ENCODE data around the gene ABI3BP. TPM values are rescaled to one million over a fixed set of nuclear protein-coding genes. Genes with fewer than 3 reads are reported as not detected.

ABI3BP gene
- total RNA-seq, 4 donors from 2014 or later, result 7.9 to 32.6 (median 17.6) TPM

DNA sequence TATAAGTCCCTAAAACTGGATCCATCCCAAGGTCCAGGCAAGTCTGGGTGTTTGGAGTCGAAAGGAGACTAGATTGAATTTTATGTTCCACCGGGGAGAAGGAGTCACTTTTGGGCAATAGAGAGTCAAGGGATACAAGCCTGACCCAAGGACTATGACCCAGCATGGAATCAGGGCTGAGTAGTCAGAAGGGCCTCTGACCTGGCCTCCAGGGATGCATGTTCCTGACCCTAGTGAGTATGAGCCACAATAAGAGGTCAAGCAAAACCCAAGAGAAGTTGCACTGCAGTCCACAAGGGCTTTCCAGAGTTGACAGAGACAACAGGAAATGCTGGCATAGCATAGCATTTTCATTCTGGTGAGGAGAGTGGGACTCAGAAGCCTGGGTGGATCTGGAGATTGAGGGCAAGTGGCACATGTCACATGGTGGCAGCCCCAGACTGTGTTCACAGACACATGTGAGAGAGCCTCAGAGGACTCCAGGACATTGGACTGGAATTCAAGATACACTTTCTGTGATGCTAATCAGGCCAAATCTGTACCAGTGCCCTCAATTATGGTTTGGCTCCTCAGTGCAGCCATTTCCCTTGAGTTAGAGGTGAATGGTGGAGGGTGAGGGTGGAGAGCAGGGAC, 217.0 kb downstream of the ABI3BP start:
- H3K4me3 ChIP-seq, result no peak overlapping the region
- intact Hi-C loops (cut with DNase I; ENCODE audit: low total_unique reads), result no loop called here
- H3K36me3 ChIP-seq, result peaks cover 0 to 6% (median 0%) of the 10 kb centered on the region in 4 donors
- no peak for TF ChIP-seq EP300 (IDR thresholded peaks at IDR 0.05; ENCODE audit: low read depth)
- no peak for TF ChIP-seq POLR2A (IDR thresholded peaks at IDR 0.05)
- TF ChIP-seq, protein P1, sequence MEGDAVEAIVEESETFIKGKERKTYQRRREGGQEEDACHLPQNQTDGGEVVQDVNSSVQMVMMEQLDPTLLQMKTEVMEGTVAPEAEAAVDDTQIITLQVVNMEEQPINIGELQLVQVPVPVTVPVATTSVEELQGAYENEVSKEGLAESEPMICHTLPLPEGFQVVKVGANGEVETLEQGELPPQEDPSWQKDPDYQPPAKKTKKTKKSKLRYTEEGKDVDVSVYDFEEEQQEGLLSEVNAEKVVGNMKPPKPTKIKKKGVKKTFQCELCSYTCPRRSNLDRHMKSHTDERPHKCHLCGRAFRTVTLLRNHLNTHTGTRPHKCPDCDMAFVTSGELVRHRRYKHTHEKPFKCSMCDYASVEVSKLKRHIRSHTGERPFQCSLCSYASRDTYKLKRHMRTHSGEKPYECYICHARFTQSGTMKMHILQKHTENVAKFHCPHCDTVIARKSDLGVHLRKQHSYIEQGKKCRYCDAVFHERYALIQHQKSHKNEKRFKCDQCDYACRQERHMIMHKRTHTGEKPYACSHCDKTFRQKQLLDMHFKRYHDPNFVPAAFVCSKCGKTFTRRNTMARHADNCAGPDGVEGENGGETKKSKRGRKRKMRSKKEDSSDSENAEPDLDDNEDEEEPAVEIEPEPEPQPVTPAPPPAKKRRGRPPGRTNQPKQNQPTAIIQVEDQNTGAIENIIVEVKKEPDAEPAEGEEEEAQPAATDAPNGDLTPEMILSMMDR (IDR thresholded peaks at IDR 0.05), result no peak
- no peak for TF ChIP-seq POLR2AphosphoS5 (IDR thresholded peaks at IDR 0.05)
- no peaks in the 10 kb centered on the region for H3K27me3 ChIP-seq
- H3K4me1 ChIP-seq, result no peaks in the 10 kb centered on the region
- no peaks in the 10 kb centered on the region for H3K9me3 ChIP-seq
- DNase-seq, result no peak
- no peak overlapping the region for H3K27ac ChIP-seq
- WGBS, 2 donors (ENCODE audit: low coverage in 1 of 2), result 95 to 100% methylated on average over 1 to 2 of the region's 2 CpGs
- in situ Hi-C loops (cut with MboI; ENCODE audit: low pct_ligation_motif_present in 1 of 4, low pct_unique_long_range_greater_than_20kb in 1 of 4, low sequenced_read_pairs in 3 of 4), result no loop called here

DNA sequence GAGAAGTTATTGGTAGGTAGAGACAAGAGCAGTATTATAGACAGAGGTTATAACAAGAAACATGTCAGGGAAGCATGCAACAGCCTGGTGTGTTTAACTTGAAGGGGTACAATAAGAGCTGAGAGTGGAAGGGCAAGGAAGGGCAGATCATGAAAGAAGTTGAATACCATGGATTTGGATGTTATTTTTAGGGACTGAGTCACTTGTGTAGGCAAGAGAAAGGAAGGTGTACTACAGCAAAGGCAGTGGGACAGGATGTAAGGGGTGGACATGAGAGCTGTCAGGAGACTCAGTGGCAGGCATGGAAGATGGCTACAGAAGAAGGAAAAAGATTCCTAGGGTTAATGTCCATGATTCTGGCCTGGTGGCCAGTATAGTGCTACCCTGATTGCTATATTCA, 217.6 kb downstream of the ABI3BP start:
- TF ChIP-seq POLR2AphosphoS5 (IDR thresholded peaks at IDR 0.05) (no peak), POLR2A (IDR thresholded peaks at IDR 0.05) (no peak), EP300 (IDR thresholded peaks at IDR 0.05; ENCODE audit: low read depth) (no peak)
- TF ChIP-seq, protein P1 (IDR thresholded peaks at IDR 0.05), result no peak
- no peak overlapping the region for H3K27ac ChIP-seq
- H3K36me3 ChIP-seq, result peaks cover 0 to 6% (median 0%) of the 10 kb centered on the region in 4 donors
- no peak overlapping the region for H3K4me3 ChIP-seq
- intact Hi-C loops (cut with DNase I; ENCODE audit: low total_unique reads), result no loop called here
- H3K9me3 ChIP-seq, result no peaks in the 10 kb centered on the region
- no peak for DNase-seq
- H3K4me1 ChIP-seq, result no peaks in the 10 kb centered on the region
- no peaks in the 10 kb centered on the region for H3K27me3 ChIP-seq
- in situ Hi-C loops (cut with MboI; ENCODE audit: low pct_ligation_motif_present in 1 of 4, low pct_unique_long_range_greater_than_20kb in 1 of 4, low sequenced_read_pairs in 3 of 4), result no loop called here

DNA sequence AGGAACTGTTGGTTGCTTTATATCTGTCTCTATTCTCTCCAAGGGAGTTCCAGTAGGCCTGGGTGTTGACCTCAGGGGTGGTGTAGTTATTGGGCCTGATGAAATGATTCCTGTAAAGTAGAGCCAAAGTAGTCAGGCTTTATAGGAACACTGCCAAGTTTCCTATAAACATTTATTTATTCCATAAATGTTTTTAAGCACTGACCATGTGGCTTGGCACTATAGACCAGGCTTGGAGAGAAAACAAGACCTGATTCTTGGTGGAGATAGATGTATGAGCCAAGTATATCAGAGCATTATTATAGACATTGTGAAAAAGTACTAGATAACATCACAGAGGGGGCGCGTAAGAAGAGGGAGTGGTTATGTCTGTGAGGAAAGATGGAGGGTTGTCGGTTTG, 218.0 kb downstream of the ABI3BP start:
- no peak overlapping the region for H3K4me3 ChIP-seq
- TF ChIP-seq, protein P1 (IDR thresholded peaks at IDR 0.05), result no peak
- no peak for TF ChIP-seq EP300 (IDR thresholded peaks at IDR 0.05; ENCODE audit: low read depth)
- no peak for TF ChIP-seq POLR2AphosphoS5 (IDR thresholded peaks at IDR 0.05)
- no peak for TF ChIP-seq POLR2A (IDR thresholded peaks at IDR 0.05)
- H3K27ac ChIP-seq, result no peak overlapping the region
- in situ Hi-C loops (cut with MboI; ENCODE audit: low pct_ligation_motif_present in 1 of 4, low pct_unique_long_range_greater_than_20kb in 1 of 4, low sequenced_read_pairs in 3 of 4) (no loop called here), intact Hi-C loops (cut with DNase I; ENCODE audit: low total_unique reads) (no loop called here)
- H3K27me3 ChIP-seq, result no peaks in the 10 kb centered on the region
- H3K36me3 ChIP-seq, result peaks cover 0 to 6% (median 0%) of the 10 kb centered on the region in 4 donors
- no peak for DNase-seq
- no peaks in the 10 kb centered on the region for H3K4me1 ChIP-seq
- no peaks in the 10 kb centered on the region for H3K9me3 ChIP-seq
- 57 to 89% methylated on average over 1 to 3 of the region's 3 CpGs for WGBS, 2 donors (ENCODE audit: low coverage in 1 of 2)

DNA sequence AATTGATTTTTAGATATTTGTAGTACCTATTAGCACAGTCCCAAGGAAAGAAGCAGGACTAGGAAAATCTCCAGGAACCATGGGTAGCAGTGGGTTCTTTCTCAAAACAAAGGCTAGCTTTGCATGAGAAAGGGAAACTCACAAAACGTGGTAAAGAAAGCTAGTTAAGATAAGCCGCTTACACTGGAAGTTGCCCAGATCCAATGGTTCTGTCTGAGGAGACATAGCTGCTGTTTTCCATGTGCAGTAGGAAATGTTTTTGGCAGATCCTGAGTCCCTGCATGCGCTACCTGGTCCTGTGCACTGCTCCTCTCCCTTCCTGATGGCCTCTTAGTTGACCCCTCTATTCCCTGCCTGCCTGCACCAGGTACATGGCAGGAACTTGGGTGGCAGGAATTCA, 223.5 kb downstream of the ABI3BP start:
- WGBS, 2 donors (ENCODE audit: low coverage in 1 of 2), result 78% methylated on average over 3 of the region's 3 CpGs; no CpG with 5 or more reads in 1 of the 2 donors
- peaks cover 0 to 6% (median 0%) of the 10 kb centered on the region in 4 donors for H3K36me3 ChIP-seq
- no peaks in the 10 kb centered on the region for H3K27me3 ChIP-seq
- TF ChIP-seq, protein P1 (IDR thresholded peaks at IDR 0.05), result no peak
- no peak for TF ChIP-seq POLR2A (IDR thresholded peaks at IDR 0.05)
- TF ChIP-seq POLR2AphosphoS5 (IDR thresholded peaks at IDR 0.05), result no peak
- no peak for TF ChIP-seq EP300 (IDR thresholded peaks at IDR 0.05; ENCODE audit: low read depth)
- no peak for DNase-seq
- H3K9me3 ChIP-seq, result no peaks in the 10 kb centered on the region
- no peaks in the 10 kb centered on the region for H3K4me1 ChIP-seq
- in situ Hi-C loops (cut with MboI; ENCODE audit: low pct_ligation_motif_present in 1 of 4, low pct_unique_long_range_greater_than_20kb in 1 of 4, low sequenced_read_pairs in 3 of 4), result no loop called here
- intact Hi-C loops (cut with DNase I; ENCODE audit: low total_unique reads), result no loop called here
- no peak overlapping the region for H3K27ac ChIP-seq
- H3K4me3 ChIP-seq, result no peak overlapping the region

Measured in transverse colon (tissue), 4 donors.